KOPT-K1 (cell line): ENCODE measurements around the gene MRPL2.

Experiments
- H3K27ac ChIP-seq: fragments of 200-600 bp; sonication (generic); 2 replicates; pipeline ENCODE4 v1.5.1; 2016; ENCODE audit warnings: antibody characterized with exemption, mild to moderate bottlenecking, low read depth, low read length; ENCODE audit not compliant: poor library complexity, severe bottlenecking
- H3K36me3 ChIP-seq: fragments of 200-600 bp; sonication (generic); 2 replicates; pipeline ENCODE4 v1.5.1; 2017; ENCODE audit warnings: antibody characterized with exemption, mild to moderate bottlenecking, low read length, moderate library complexity; ENCODE audit not compliant: insufficient read depth
- H3K9me3 ChIP-seq: fragments of 200-600 bp; sonication (generic); 2 replicates; pipeline ENCODE4 v1.5.1; 2017; ENCODE audit warnings: antibody characterized with exemption, low read length, mild to moderate bottlenecking; ENCODE audit not compliant: insufficient read depth, poor library complexity, severe bottlenecking

Gene MRPL2

GRCh38 chr6:43007126-43007525, 52.1 kb downstream of the MRPL2 start:
- Histone ChIP-seq H3K36me3 (peaks cover 84% of the 10 kb centered on the region), H3K27ac (no peak overlapping the region), H3K9me3 (no peaks in the 10 kb centered on the region)

- no peaks in the 10 kb centered on the region for H3K9me3 ChIP-seq
- no peak overlapping the region for H3K27ac ChIP-seq
- H3K36me3 ChIP-seq: peaks cover 80% of the 10 kb centered on the region
Observed at GRCh38 chr6:43006251-43006650, 53.0 kb downstream of the MRPL2 start.

- peaks cover 80% of the 10 kb centered on the region for H3K36me3 ChIP-seq
- no peak overlapping the region for H3K27ac ChIP-seq
- no peaks in the 10 kb centered on the region for H3K9me3 ChIP-seq
Observed at GRCh38 chr6:43005844-43006243, 53.4 kb downstream of the MRPL2 start.
